Activated B cell treated with CpG ODN at 0.5 μM for 24 hours (primary cell): ENCODE measurements around the gene PRPF4. TPM values are rescaled to one million over a fixed set of nuclear protein-coding genes. Genes with fewer than 3 reads are reported as not detected.

Experiments used
- ATAC-seq: fragments of 200-7000 bp; cut with Tn5 transposase; one replicate; pipeline ENCODE4 v1.10.0; 2021; ENCODE audit warnings: low read depth, mild to moderate bottlenecking, moderate library complexity
- CTCF ChIA-PET: fragments of 350-600 bp; sonication (Branson Sonifier 250); formaldehyde crosslinking; loops from one replicate; lab custom pipeline; 2021; ENCODE audit warnings: antibody characterized with exemption; lab: Charles Lee
- POLR2A ChIA-PET: fragments of 350-600 bp; sonication (Branson Sonifier 250); formaldehyde crosslinking; loops from one replicate; lab custom pipeline; 2021; ENCODE audit warnings: antibody characterized with exemption; lab: Charles Lee
- DNase-seq: peaks from one replicate; pipeline ENCODE4 v3.0.0; 2022
- H3K27ac Mint-ChIP-seq: one replicate; pipeline ENCODE4 v1.8.0; 2020; ENCODE audit warnings: mixed read lengths
- H3K27me3 Mint-ChIP-seq: one replicate; pipeline ENCODE4 v1.8.0; 2021; ENCODE audit warnings: mixed read lengths
- H3K36me3 Mint-ChIP-seq: one replicate; pipeline ENCODE4 v1.8.0; 2021; ENCODE audit warnings: low read depth, mixed read lengths
- H3K4me1 Mint-ChIP-seq: one replicate; pipeline ENCODE4 v1.8.0; 2021; ENCODE audit warnings: mixed read lengths
- H3K4me3 Mint-ChIP-seq: one replicate; pipeline ENCODE4 v1.8.0; 2020; ENCODE audit warnings: mild to moderate bottlenecking, mixed read lengths
- H3K9me3 Mint-ChIP-seq: one replicate; pipeline ENCODE4 v1.8.0; 2020; ENCODE audit warnings: mixed read lengths
- intact Hi-C: fragments of 100-400 bp; cut with micrococcal nuclease; formaldehyde crosslinking; loops from one replicate; pipeline ENCODE4 v1.15.1; 2024
- total RNA-seq: library from RNA; stranded (reverse); gene quantifications from 2 replicates; pipeline ENCODE4 v1.2.3, GENCODE V29; 2022
- TF ChIP-seq, protein P1 (sequence below): fragments of 200-600 bp; IDR thresholded peaks from one replicate; pipeline ENCODE4 v1.8.0; 2022; ENCODE audit warnings: antibody characterized with exemption, mild to moderate bottlenecking

Gene PRPF4
- total RNA-seq, 1 donor from 2014 or later = 32.8 TPM

DNA sequence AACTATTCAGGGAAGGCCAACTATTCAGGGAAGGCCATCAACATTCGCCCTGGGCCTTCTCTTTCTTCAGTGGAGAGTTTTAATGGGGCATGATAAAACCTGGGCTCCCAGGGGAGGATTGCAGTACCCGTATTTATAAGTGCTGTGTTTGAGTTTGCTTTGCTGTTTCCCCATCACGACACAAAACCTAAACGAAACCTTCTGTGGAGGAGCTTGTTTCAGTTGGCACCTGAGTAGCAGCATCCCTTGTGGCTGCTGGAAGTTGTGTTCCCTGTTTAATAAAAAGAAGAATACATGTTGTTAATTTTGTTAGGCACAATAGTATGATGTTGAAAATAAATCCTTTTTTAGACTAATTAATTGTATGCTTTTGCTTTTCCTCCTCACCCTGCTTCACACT is 56.3 kb downstream of the PRPF4 start:
- no peaks in the 10 kb centered on the region for H3K36me3 Mint-ChIP-seq
- DNase-seq = no peak
- no peak overlapping the region for H3K4me3 Mint-ChIP-seq
- H3K27me3 Mint-ChIP-seq = no peaks in the 10 kb centered on the region
- no peaks in the 10 kb centered on the region for H3K4me1 Mint-ChIP-seq
- H3K9me3 Mint-ChIP-seq = no peaks in the 10 kb centered on the region
- TF ChIP-seq, protein P1, sequence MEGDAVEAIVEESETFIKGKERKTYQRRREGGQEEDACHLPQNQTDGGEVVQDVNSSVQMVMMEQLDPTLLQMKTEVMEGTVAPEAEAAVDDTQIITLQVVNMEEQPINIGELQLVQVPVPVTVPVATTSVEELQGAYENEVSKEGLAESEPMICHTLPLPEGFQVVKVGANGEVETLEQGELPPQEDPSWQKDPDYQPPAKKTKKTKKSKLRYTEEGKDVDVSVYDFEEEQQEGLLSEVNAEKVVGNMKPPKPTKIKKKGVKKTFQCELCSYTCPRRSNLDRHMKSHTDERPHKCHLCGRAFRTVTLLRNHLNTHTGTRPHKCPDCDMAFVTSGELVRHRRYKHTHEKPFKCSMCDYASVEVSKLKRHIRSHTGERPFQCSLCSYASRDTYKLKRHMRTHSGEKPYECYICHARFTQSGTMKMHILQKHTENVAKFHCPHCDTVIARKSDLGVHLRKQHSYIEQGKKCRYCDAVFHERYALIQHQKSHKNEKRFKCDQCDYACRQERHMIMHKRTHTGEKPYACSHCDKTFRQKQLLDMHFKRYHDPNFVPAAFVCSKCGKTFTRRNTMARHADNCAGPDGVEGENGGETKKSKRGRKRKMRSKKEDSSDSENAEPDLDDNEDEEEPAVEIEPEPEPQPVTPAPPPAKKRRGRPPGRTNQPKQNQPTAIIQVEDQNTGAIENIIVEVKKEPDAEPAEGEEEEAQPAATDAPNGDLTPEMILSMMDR = no peak
- ChIA-PET POLR2A (no interaction called here), CTCF (no interaction called here)
- no peak overlapping the region for H3K27ac Mint-ChIP-seq
- intact Hi-C loops = no loop called here
- no peak for ATAC-seq

DNA sequence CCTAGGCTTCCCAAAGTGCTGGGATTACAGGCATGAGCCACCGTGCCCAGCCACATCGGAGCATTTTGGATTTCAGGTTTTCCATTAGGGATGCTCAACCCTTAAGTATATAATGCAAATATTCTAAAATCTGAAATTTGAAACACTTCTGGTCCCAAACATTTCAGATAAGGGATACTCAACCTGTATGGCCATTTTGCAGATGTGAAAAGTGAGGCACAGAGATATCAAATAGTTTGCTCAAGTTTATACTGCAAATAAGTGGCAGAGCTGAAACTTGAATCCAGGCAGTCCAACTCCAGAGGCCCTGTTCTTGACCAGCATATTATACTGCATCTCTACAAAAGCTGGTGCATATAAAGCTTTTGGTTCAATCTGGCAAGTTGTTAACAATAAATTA is 62.3 kb downstream of the PRPF4 start:
- intact Hi-C loops = no loop called here
- DNase-seq (no peak), ATAC-seq (no peak)
- Mint-ChIP-seq H3K27ac (no peak overlapping the region), H3K9me3 (no peaks in the 10 kb centered on the region), H3K4me1 (peaks cover 11% of the 10 kb centered on the region), H3K27me3 (peaks cover 3% of the 10 kb centered on the region), H3K4me3 (no peak overlapping the region), H3K36me3 (no peaks in the 10 kb centered on the region)
- CTCF ChIA-PET = no interaction called here
- POLR2A ChIA-PET = no interaction called here
- TF ChIP-seq, protein P1 = no peak

DNA sequence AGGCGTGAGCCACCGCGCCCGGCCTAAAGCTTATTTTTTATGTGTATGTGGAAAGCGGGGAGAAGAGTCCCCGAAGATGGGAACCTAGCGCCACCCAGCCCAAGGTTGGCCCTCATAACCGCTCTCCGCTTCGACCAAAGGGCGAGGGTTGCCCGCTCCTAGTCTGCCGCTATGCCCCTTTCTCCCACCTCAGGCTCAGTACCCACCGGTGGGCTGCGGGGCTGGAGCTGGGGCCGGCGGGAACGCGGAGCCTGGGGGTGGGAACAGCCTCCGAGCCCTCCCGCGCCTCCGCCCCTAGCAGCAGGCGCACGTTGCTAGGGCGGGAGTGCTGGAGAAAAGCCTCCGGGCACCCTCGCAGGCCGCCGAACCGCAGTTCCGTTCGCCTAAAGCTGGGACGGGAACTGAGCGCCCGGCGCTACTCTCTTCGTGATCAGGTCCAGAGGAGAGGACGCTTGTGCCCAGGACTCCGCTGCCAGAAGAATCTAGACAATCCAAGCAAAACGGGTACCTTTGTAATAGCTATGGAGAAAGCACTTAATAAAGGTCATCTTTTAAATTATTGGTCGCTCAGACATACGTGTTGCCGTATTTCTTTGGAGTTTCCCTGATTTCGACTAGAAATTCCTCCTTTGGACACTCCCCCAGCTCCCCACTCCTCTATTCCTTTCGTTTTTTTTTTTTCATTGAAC is 64.7 kb downstream of the PRPF4 start, which contains the start of gene WDR31:
TSS of gene WDR31 (minus strand) at position 265 of the 689 bp plus-strand sequence. CDS start 8,253 bp downstream, outside the sequence.
- intact Hi-C loops = loop anchor here (1.0 to 5.0 kb wide), 7 partner anchors 10 to 241 kb away; partner anchors contain the start of genes ALAD, C9orf43, CDC26 and HDHD3
- peak within 1 kb of the TSS; percentile 74 for H3K27ac Mint-ChIP-seq

DNA sequence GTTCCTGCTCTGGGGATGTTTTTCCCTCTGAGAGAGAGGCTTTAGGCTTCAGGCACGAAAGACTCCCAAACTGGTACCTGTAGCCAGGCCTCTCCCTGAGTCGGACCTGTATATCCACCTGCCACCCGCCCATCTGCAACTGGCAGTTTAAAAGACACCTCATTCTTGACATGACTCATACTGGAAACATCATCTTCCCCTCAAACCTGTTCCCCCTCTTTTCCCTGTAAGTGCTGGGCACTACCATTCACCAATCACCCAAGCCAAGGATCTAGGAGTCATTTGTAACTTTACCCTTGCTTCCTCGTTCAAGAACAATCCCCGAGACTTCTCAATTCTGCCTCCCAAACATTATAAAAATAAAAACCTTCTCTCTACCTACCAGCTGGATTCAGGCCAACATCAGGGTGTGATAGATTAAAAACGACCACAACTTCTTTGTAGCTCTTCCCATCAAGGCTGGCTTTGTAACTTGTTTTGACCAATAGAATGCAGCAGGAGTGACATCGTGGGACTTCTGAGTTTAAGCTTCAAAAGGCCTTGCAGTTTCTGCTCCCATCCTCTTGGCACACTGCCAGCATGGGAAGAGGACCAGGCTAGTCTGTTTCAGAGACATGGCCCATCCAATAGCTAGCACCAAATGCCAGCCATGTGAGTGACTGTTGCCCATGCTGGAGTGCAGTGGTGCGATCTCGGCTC is 66.4 kb downstream of the PRPF4 start:
- H3K27ac Mint-ChIP-seq = no peak overlapping the region
- no peaks in the 10 kb centered on the region for H3K9me3 Mint-ChIP-seq
- peaks cover 3% of the 10 kb centered on the region for H3K27me3 Mint-ChIP-seq
- no peaks in the 10 kb centered on the region for H3K36me3 Mint-ChIP-seq
- intact Hi-C loops = loop anchor here (2.0 to 5.0 kb wide), 2 partner anchors 190 to 239 kb away; partner anchors contain the start of gene SLC31A2
- ATAC-seq (no peak), DNase-seq (no peak)
- ChIA-PET POLR2A (interaction anchor here (1.0 to 2.5 kb wide), 2 partner anchors 34 to 68 kb away, joined by 3 to 11 read pairs; partner anchors contain the start of genes C9orf43, HDHD3 and POLE3), CTCF (no interaction called here)
- peak overlapping the region; percentile 36 for H3K4me3 Mint-ChIP-seq
- TF ChIP-seq, protein P1 = no peak
- peaks cover 11% of the 10 kb centered on the region for H3K4me1 Mint-ChIP-seq

More for the DNA sequence above, 64.7 kb downstream of the PRPF4 start, which contains the start of gene WDR31:
- Mint-ChIP-seq H3K4me3 (peak within 1 kb of the TSS; percentile 84), H3K36me3 (no peaks in the 10 kb centered on the region), H3K4me1 (peaks cover 11% of the 10 kb centered on the region), H3K27me3 (peaks cover 3% of the 10 kb centered on the region), H3K9me3 (no peaks in the 10 kb centered on the region)
- DNase-seq (peak; percentile 78), ATAC-seq (peak; percentile 98)
- CTCF ChIA-PET = interaction anchor here (1.4 to 1.6 kb wide), 2 partner anchors 11 to 65 kb away, joined by 4 to 7 read pairs; partner anchors contain the start of genes CDC26 and PRPF4
- TF ChIP-seq, protein P1 = no peak
- POLR2A ChIA-PET = interaction anchor here (0.7 to 2.5 kb wide), 11 partner anchors 10 to 1709 kb away, joined by 3 to 24 read pairs (median 3); partner anchors contain the start of genes ALAD, BSPRY, C9orf43 and CDC26

Other genes with a start within 250 kb of the PRPF4 start
- 1.7 and 2.6 TPM in 2 replicates for gene ZFP37, start 218.9 kb upstream of the PRPF4 start, total RNA-seq
- 0.93 and 1.1 TPM in 2 replicates for gene SLC31A2, start 124.7 kb upstream of the PRPF4 start, total RNA-seq
- 48.3 and 49.1 TPM in 2 replicates for gene FKBP15, start 54.4 kb upstream of the PRPF4 start, total RNA-seq
- gene SLC31A1, start 54.1 kb upstream of the PRPF4 start, total RNA-seq = 5.7 and 7.3 TPM in 2 replicates
- 30.4 and 31.7 TPM in 2 replicates for gene CDC26, start 86 bp upstream of the PRPF4 start, total RNA-seq
- gene RNF183, start 27.7 kb downstream of the PRPF4 start, total RNA-seq = not detected in 2 replicates
- 0.73 and 1.6 TPM in 2 replicates for gene WDR31, start 64.6 kb downstream of the PRPF4 start, total RNA-seq
- gene BSPRY, start 73.9 kb downstream of the PRPF4 start, total RNA-seq = 1.1 and 1.3 TPM in 2 replicates
- 23.4 and 23.9 TPM in 2 replicates for gene HDHD3, start 101.3 kb downstream of the PRPF4 start, total RNA-seq
- 24.0 and 24.3 TPM in 2 replicates for gene ALAD, start 125.6 kb downstream of the PRPF4 start, total RNA-seq
- 48.0 and 55.5 TPM in 2 replicates for gene POLE3, start 135.0 kb downstream of the PRPF4 start, total RNA-seq
- gene C9orf43, start 135.1 kb downstream of the PRPF4 start, total RNA-seq = 0.76 and 1.2 TPM in 2 replicates
- 14.6 and 15.0 TPM in 2 replicates for gene RGS3, start 188.1 kb downstream of the PRPF4 start, total RNA-seq